PC-9 (cell line): ENCODE data around the gene PSMD1.

Experiments
- EZH2 ChIP-seq: fragments of 200-600 bp; sonication (generic); IDR thresholded peaks from 2 replicates; pipeline ENCODE4 v1.8.0; 2017; ENCODE audit warnings: antibody characterized with exemption, low read depth
- TF ChIP-seq, protein P1 (sequence below): fragments of 200-600 bp; sonication (generic); conservative IDR thresholded peaks from 2 replicates; pipeline ENCODE4 v1.6.1; 2017; ENCODE audit warnings: mixed run types, antibody characterized with exemption, mild to moderate bottlenecking, moderate library complexity

- TF ChIP-seq, protein P1, sequence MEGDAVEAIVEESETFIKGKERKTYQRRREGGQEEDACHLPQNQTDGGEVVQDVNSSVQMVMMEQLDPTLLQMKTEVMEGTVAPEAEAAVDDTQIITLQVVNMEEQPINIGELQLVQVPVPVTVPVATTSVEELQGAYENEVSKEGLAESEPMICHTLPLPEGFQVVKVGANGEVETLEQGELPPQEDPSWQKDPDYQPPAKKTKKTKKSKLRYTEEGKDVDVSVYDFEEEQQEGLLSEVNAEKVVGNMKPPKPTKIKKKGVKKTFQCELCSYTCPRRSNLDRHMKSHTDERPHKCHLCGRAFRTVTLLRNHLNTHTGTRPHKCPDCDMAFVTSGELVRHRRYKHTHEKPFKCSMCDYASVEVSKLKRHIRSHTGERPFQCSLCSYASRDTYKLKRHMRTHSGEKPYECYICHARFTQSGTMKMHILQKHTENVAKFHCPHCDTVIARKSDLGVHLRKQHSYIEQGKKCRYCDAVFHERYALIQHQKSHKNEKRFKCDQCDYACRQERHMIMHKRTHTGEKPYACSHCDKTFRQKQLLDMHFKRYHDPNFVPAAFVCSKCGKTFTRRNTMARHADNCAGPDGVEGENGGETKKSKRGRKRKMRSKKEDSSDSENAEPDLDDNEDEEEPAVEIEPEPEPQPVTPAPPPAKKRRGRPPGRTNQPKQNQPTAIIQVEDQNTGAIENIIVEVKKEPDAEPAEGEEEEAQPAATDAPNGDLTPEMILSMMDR = no peak
- TF ChIP-seq EZH2 = no peak
Measured at GRCh38 chr2:231036578-231037106, 20.0 kb upstream of the PSMD1 start.
